AG09309 (cell line): ENCODE measurements around the gene MAST4.

ENCODE experiments used
- DNase-seq: peaks from one replicate; pipeline ENCODE4 v3.0.0-alpha.2; 2010; ENCODE audit warnings: low read depth
- H3K4me3 ChIP-seq: 2 replicates; pipeline ENCODE4 v1.5.1; 2011; ENCODE audit warnings: mild to moderate bottlenecking, low read depth, low read length, moderate library complexity; ENCODE audit not compliant: control insufficient read depth
- TF ChIP-seq, protein P1 (sequence below): IDR thresholded peaks from 2 replicates; pipeline ENCODE4 v1.5.1; 2011; ENCODE audit warnings: mild to moderate bottlenecking, low read depth, low read length, inconsistent platforms; ENCODE audit not compliant: insufficient read depth, control insufficient read depth; ENCODE audit errors: missing control alignments

MAST4 gene

DNA sequence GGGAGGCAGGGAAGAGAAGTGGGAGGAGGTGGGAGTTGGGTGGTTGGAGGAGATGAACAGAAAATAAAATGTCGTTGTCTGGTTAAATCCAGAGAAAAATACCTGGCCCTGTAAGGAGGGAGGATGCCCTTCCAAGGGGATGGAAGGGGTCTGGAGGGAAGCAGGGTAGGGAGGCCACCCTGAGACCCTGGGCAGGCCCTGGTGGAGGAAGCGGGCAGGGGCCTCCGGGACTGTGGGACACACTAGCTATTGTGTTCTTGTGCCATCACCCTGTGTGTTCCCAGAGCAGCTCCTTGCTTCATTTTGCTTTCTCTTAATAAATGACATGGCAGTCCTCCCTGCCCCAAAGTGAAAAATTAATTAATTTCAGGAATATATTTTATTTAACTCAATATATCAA lies 612.2 kb downstream of the MAST4 start:
- no peak overlapping the region for H3K4me3 ChIP-seq
- DNase-seq: no peak
- TF ChIP-seq, protein P1, sequence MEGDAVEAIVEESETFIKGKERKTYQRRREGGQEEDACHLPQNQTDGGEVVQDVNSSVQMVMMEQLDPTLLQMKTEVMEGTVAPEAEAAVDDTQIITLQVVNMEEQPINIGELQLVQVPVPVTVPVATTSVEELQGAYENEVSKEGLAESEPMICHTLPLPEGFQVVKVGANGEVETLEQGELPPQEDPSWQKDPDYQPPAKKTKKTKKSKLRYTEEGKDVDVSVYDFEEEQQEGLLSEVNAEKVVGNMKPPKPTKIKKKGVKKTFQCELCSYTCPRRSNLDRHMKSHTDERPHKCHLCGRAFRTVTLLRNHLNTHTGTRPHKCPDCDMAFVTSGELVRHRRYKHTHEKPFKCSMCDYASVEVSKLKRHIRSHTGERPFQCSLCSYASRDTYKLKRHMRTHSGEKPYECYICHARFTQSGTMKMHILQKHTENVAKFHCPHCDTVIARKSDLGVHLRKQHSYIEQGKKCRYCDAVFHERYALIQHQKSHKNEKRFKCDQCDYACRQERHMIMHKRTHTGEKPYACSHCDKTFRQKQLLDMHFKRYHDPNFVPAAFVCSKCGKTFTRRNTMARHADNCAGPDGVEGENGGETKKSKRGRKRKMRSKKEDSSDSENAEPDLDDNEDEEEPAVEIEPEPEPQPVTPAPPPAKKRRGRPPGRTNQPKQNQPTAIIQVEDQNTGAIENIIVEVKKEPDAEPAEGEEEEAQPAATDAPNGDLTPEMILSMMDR: no peak

DNA sequence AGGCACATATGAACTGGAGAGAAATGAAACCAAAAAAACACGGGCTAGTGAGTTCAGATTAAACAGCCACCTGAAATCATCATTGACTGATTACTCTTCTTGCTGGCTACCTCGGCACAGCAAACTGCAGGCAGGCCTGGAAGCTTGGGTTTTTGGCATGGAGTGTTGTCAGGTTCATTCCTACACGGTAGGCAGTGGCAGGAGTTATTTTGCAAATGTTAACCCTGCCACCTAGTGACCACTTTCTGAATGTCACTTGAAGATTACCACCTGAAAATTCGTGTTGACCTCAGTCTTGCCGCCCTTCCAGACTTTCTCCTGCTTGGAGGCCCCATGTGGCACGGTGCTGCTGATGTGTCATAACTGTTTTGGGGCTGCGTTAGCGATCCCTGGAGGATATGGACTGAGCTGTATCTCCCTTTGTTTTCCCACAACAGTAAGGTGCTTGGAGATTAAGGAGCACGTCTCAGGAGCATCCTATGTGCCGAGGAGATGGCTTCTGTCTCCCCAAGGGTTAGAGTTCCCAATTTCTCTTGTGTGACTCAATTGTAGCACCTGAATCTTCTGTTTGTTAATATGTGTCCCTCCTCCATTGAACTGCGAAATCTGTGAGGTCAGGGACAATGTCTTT lies 613.1 kb downstream of the MAST4 start:
- peak; percentile 32 for DNase-seq
- H3K4me3 ChIP-seq: no peak overlapping the region
- TF ChIP-seq, protein P1: peak; percentile 75

DNA sequence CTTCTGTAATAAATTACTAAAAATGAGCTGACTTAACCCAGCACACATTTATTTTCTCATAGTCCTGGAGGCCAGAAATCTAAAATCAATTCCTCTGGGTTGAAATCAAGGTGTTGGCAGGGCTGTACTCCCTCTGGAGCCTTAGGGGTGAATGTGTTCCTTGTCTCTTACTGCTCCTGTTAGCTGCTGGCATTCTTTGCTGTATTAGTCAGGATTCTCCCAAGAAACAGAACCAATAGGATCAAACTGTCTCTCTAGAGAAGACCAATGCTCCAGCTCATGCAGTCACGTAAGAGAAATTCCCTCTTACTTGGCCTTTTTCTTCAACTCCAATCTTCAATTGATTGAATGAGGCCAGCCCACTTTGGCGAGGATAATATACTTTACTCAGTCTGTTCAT lies 615.7 kb downstream of the MAST4 start:
- TF ChIP-seq, protein P1: no peak
- no peak overlapping the region for H3K4me3 ChIP-seq
- peak; percentile 50 for DNase-seq

DNA sequence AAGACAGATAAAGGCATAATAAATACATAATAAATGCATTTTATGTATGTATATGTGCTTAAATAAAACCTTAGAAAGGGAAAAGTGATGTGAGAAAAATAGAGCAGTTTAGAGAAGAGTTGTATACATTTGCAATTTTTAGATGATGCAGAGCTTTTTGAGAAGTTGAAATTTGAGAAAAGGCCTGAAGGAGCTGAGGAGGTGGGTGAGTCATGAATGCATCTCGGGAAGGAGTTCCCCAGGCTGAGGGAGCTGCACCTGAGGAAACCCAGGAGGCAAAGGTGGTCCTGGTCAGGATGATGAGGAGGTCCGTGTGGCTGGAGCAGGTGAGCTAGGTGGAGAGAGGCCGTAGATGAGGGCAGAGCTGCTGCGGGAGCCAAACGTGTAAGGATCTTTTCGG lies 617.8 kb downstream of the MAST4 start:
- TF ChIP-seq, protein P1: no peak
- H3K4me3 ChIP-seq: no peak overlapping the region
- no peak for DNase-seq

DNA sequence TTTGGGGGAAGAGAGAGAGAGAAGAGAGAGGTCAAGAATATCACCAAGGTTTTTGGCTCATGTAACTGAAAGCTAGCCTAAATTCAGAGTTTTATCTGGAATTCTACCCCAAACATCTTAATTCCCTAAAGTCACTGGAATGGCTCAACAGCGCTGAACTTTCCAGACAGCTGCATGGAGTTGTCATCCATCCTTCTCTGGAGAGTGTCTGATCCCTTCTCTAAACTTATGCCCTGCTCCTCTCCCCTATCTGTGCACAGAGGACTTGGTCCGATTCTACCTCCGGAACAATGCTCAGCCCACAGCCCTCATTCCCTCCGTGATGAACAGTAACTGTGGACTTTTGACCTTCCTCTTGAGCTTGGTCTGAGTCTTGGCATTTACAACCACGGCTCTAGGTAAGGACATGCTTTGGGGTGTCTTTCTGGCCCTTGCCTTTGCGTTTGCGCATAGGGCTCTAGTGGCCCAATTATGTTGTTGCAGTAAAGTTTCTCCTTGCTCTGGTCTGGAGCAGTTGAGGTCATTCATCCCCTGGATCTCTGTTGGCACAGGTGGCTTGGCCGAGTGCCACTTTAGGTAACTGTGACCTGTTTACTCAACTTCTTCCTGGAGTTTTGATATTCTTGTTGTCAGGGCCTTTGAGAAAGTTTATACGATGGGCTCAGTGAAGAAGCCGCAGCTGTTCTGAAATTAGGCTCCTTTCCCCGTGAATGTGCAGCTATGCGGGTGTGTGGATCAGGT lies 618.7 kb downstream of the MAST4 start:
- no peak for DNase-seq
- TF ChIP-seq, protein P1: no peak
- H3K4me3 ChIP-seq: no peak overlapping the region

DNA sequence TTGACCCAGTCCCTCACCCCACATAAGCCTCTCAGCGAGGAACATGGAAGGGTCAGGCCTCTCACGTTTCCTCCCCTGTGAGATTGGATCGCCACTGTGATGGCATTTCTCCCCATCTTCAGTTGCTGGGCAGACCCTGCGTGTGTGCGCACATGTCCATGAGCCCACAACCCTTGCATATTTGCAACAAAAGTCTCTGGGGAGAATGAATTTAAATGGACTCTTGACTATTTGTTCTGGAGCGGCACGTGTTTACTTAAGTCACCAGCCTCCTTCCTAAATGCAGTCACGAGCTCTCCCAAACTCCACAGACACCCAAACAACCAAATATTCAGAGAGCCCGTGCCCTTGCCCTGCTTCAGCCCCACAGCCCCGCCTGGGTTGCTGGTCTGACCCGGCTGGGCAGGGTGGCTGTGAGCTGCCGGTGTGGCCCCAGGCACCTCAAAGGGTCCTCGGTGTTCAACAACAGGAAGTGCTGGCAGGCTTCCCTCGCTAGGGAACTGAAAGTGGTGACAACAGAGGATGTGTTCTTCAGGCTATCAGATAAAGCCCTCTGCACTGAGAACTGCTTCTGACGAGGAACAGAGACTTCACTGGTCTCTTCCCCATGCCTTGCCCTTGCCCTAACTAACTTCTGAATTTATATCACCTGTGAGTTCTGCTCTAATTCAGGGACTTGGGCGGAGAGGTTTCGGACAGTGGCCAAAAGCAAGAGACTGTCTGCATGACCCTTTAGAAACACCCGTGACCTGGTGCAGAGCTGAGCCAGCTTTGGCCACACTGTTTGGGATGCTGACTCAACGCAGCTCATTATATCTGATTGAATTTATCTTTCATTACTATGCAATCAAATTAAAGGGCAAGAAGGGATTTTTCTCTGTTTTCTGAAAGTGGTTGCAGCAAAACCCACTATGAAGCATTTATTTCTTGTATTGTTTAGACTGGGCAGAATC lies 619.6 kb downstream of the MAST4 start:
- H3K4me3 ChIP-seq: no peak overlapping the region
- DNase-seq: no peak
- TF ChIP-seq, protein P1: no peak
